ENCODE results near the gene PPP6R2. TPM values are rescaled to one million over a fixed set of nuclear protein-coding genes. Genes with fewer than 3 reads are reported as not detected.

The PPP6R2 gene
- total and polyA plus RNA-seq, 2 donors (not counting 3 experiments of a cell fraction or from before 2014, with no cell fraction given), result 38.6 to 54.6 TPM

- no peak overlapping the region for H3K27ac ChIP-seq (ENCODE audit: insufficient read depth, low read depth, low read length)
- H3K79me2 ChIP-seq (ENCODE audit: control insufficient read depth, insufficient read depth, low read length), result no peaks in the 10 kb centered on the region
- H3K4me2 ChIP-seq (ENCODE audit: insufficient read depth, low read length), result no peak overlapping the region
- H4K20me1 ChIP-seq (replicated peaks; ENCODE audit: control insufficient read depth, extremely low read depth, insufficient read depth, low read length), result no peaks in the 10 kb centered on the region
- H3K4me3 ChIP-seq (replicated peaks in 1 of 3; ENCODE audit: insufficient read depth in 1 of 3, low read depth in 1 of 3, low read length in 3 of 3), result no peak overlapping the region
- intact Hi-C loops (cut with micrococcal nuclease) (no loop called here), dilution Hi-C loops (cut with MboI; ENCODE audit: extremely low pct_ligation_motif_present, low sequenced_read_pairs) (no loop called here)
- ChIA-PET POLR2A (no interaction called here), CTCF (no interaction called here)
- no peak overlapping the region for H2AFZ ChIP-seq (ENCODE audit: low read depth, low read length)
- H3K27me3 ChIP-seq (ENCODE audit: control insufficient read depth in 2 of 2, insufficient read depth in 2 of 2, low read length in 2 of 2), result no peaks in the 10 kb centered on the region
- DNase-seq (ENCODE audit: low read depth, low spot score), result no peak
- peaks cover 15 to 65% of the 10 kb centered on the region in 2 experiments for H3K36me3 ChIP-seq (ENCODE audit: control insufficient read depth in 2 of 2, extremely low read depth in 1 of 2, insufficient read depth in 2 of 2, low read length in 2 of 2)
- TF ChIP-seq POLR2A (IDR thresholded peaks at IDR 0.05; ENCODE audit: low read depth, low read length), result no peak
- TF ChIP-seq MAX (IDR thresholded peaks at IDR 0.05; ENCODE audit: insufficient read depth, insufficient read length), result no peak
- TF ChIP-seq JUN (IDR thresholded peaks at IDR 0.05; ENCODE audit: borderline replicate concordance, insufficient read depth, insufficient read length, low read depth), result no peak
- TF ChIP-seq EZH2 (IDR thresholded peaks at IDR 0.05; ENCODE audit: borderline replicate concordance, low read depth, low read length, severe bottlenecking), result no peak
- no peak for TF ChIP-seq FOS (IDR thresholded peaks at IDR 0.05; ENCODE audit: borderline replicate concordance, insufficient read depth, low read length)
- no peak for TF ChIP-seq MYC (IDR thresholded peaks at IDR 0.05; ENCODE audit: low read depth, low read length)
- no peak for TF ChIP-seq GATA2 (IDR thresholded peaks at IDR 0.05; ENCODE audit: insufficient read depth, insufficient read length, low read depth, low read length)
- no peak for TF ChIP-seq CTCF (IDR thresholded peaks at IDR 0.05; ENCODE audit: extremely low read depth in 1 of 2, insufficient read depth in 1 of 2, low read depth in 1 of 2, low read length in 2 of 2)
- TF ChIP-seq POLR2AphosphoS5 (IDR thresholded peaks at IDR 0.05; ENCODE audit: insufficient read depth, low read depth, low read length), result no peak
- BruUV-seq (replicated peaks), result no TSS peak
- H3K4me1 ChIP-seq (ENCODE audit: control insufficient read depth, extremely low read depth, insufficient read depth, low read length), result no peaks in the 10 kb centered on the region
- FAIRE-seq, result no peak
- H3K9me1 ChIP-seq (replicated peaks; ENCODE audit: control insufficient read depth, extremely low read depth, insufficient read depth, low read length), result no peaks in the 10 kb centered on the region
- no peaks in the 10 kb centered on the region for H3K9me3 ChIP-seq (replicated peaks; ENCODE audit: control insufficient read depth, insufficient read depth, low read length)
- no peak overlapping the region for H3K9ac ChIP-seq (replicated peaks; ENCODE audit: extremely low read depth, insufficient read depth, low read length)
These were observed 77.5 kb downstream of the PPP6R2 start for GRCh38 chr22:50420581-50420980.
